AG08395 (cell line): Measurements from ENCODE around the gene DCAF4L1.

Experiments
- DNase-seq: peaks from one replicate; pipeline ENCODE4 v3.0.0; 2012; ENCODE audit warnings: mixed read lengths, low spot score

DCAF4L1 gene

GRCh38 chr4:41990365-41991111, 9.0 kb downstream of the DCAF4L1 start, which contains the start of gene SLC30A9:
SLC30A9 (plus strand) TSS chr4:41990530; CDS start chr4:41990652, 122 bp downstream.
- DNase-seq, result peak; percentile 98

- no peak for DNase-seq
Observed at GRCh38 chr4:41991916-41992767, 10.6 kb downstream of the DCAF4L1 start.

GRCh38 chr4:41992967-41993857, 11.7 kb downstream of the DCAF4L1 start:
- no peak for DNase-seq

- DNase-seq, result no peak
Observed at GRCh38 chr4:41994461-41994985, 13.0 kb downstream of the DCAF4L1 start.

GRCh38 chr4:41998019-41998418, 16.5 kb downstream of the DCAF4L1 start:
- no peak for DNase-seq

- no peak for DNase-seq
Observed at GRCh38 chr4:41999321-41999720, 17.8 kb downstream of the DCAF4L1 start.

GRCh38 chr4:42008011-42008786, 26.6 kb downstream of the DCAF4L1 start:
- no peak for DNase-seq

GRCh38 chr4:42015438-42015837, 33.9 kb downstream of the DCAF4L1 start:
- no peak for DNase-seq

GRCh38 chr4:42018451-42018850, 36.9 kb downstream of the DCAF4L1 start:
- no peak for DNase-seq
